Measurements from ENCODE around the gene RECQL.

Gene RECQL

GRCh38 chr12:21501258-21502163 is at the start of gene RECQL, which contains the start of gene GOLT1B:
RECQL (minus strand) TSS chr12:21501635; CDS start chr12:21499570, 2,065 bp downstream.
GOLT1B (plus strand) TSS chr12:21501789; CDS start chr12:21501924, 135 bp downstream.
- Mint-ChIP-seq H3K4me1 (peaks cover 44% of the 10 kb centered on the region), H3K27me3 (no peaks in the 10 kb centered on the region)

GRCh38 chr12:21547437-21547836 is 46.0 kb upstream of the RECQL start:
- Mint-ChIP-seq H3K9me3 (no peaks in the 10 kb centered on the region), H3K27me3 (no peaks in the 10 kb centered on the region)

More at GRCh38 chr12:21501258-21502163, at the start of gene RECQL, which contains the start of gene GOLT1B:
- H3K27ac Mint-ChIP-seq, result no peak within 1 kb of the TSS
- no peaks in the 10 kb centered on the region for H3K9me3 Mint-ChIP-seq
- peaks cover 9% of the 10 kb centered on the region for H3K36me3 Mint-ChIP-seq
- no peak within 1 kb of the TSS for H3K4me3 Mint-ChIP-seq

GRCh38 chr12:21546716-21547115 is 45.3 kb upstream of the RECQL start:
- Mint-ChIP-seq H3K27me3 (no peaks in the 10 kb centered on the region), H3K9me3 (no peaks in the 10 kb centered on the region), H3K4me1 (peaks cover 4% of the 10 kb centered on the region), H3K4me3 (no peak overlapping the region), H3K36me3 (peaks cover 2% of the 10 kb centered on the region), H3K27ac (no peak overlapping the region)

More at GRCh38 chr12:21547437-21547836, 46.0 kb upstream of the RECQL start:
- peaks cover 4% of the 10 kb centered on the region for H3K4me1 Mint-ChIP-seq
- H3K36me3 Mint-ChIP-seq, result peaks cover 2% of the 10 kb centered on the region
- H3K4me3 Mint-ChIP-seq, result no peak overlapping the region
- no peak overlapping the region for H3K27ac Mint-ChIP-seq

GRCh38 chr12:21545557-21545956 is 44.1 kb upstream of the RECQL start:
- no peak overlapping the region for H3K4me3 Mint-ChIP-seq
- H3K9me3 Mint-ChIP-seq, result no peaks in the 10 kb centered on the region
- peaks cover 2% of the 10 kb centered on the region for H3K36me3 Mint-ChIP-seq
- peaks cover 4% of the 10 kb centered on the region for H3K4me1 Mint-ChIP-seq
- no peak overlapping the region for H3K27ac Mint-ChIP-seq
- no peaks in the 10 kb centered on the region for H3K27me3 Mint-ChIP-seq

GRCh38 chr12:21543151-21543550 is 41.7 kb upstream of the RECQL start:
- Mint-ChIP-seq H3K4me1 (peaks cover 4% of the 10 kb centered on the region), H3K4me3 (no peak overlapping the region), H3K9me3 (no peaks in the 10 kb centered on the region), H3K36me3 (peaks cover 2% of the 10 kb centered on the region), H3K27me3 (no peaks in the 10 kb centered on the region), H3K27ac (no peak overlapping the region)

- Mint-ChIP-seq H3K36me3 (peaks cover 2% of the 10 kb centered on the region), H3K27ac (no peak overlapping the region), H3K4me3 (no peak overlapping the region), H3K9me3 (no peaks in the 10 kb centered on the region), H3K4me1 (peaks cover under 1% of the 10 kb centered on the region), H3K27me3 (no peaks in the 10 kb centered on the region)
These were observed 41.0 kb upstream of the RECQL start for GRCh38 chr12:21542403-21542802.

GRCh38 chr12:21541773-21542172 is 40.3 kb upstream of the RECQL start:
- Mint-ChIP-seq H3K27me3 (no peaks in the 10 kb centered on the region), H3K36me3 (peaks cover 2% of the 10 kb centered on the region), H3K4me3 (no peak overlapping the region), H3K4me1 (no peaks in the 10 kb centered on the region), H3K9me3 (no peaks in the 10 kb centered on the region), H3K27ac (no peak overlapping the region)

- Mint-ChIP-seq H3K9me3 (no peaks in the 10 kb centered on the region), H3K4me1 (no peaks in the 10 kb centered on the region), H3K27me3 (no peaks in the 10 kb centered on the region), H3K27ac (no peak overlapping the region), H3K36me3 (peaks cover 2% of the 10 kb centered on the region), H3K4me3 (no peak overlapping the region)
These were observed 38.4 kb upstream of the RECQL start for GRCh38 chr12:21539797-21540196.

- no peaks in the 10 kb centered on the region for H3K4me1 Mint-ChIP-seq
- no peak overlapping the region for H3K4me3 Mint-ChIP-seq
- no peaks in the 10 kb centered on the region for H3K27me3 Mint-ChIP-seq
- H3K36me3 Mint-ChIP-seq, result no peaks in the 10 kb centered on the region
- H3K9me3 Mint-ChIP-seq, result no peaks in the 10 kb centered on the region
- H3K27ac Mint-ChIP-seq, result no peak overlapping the region
These were observed 36.7 kb upstream of the RECQL start for GRCh38 chr12:21538061-21538653.

- peaks cover 19% of the 10 kb centered on the region for H3K27me3 Mint-ChIP-seq
- H3K4me1 Mint-ChIP-seq, result peaks cover 14% of the 10 kb centered on the region
- H3K9me3 Mint-ChIP-seq, result peaks cover 8% of the 10 kb centered on the region
- no peak overlapping the region for H3K27ac Mint-ChIP-seq
- H3K36me3 Mint-ChIP-seq, result peaks cover 2% of the 10 kb centered on the region
- H3K4me3 Mint-ChIP-seq, result no peak overlapping the region
These were observed 28.0 kb upstream of the RECQL start for GRCh38 chr12:21529456-21529855.

- peaks cover 19% of the 10 kb centered on the region for H3K27me3 Mint-ChIP-seq
- peaks cover 2% of the 10 kb centered on the region for H3K36me3 Mint-ChIP-seq
- H3K4me1 Mint-ChIP-seq, result peaks cover 14% of the 10 kb centered on the region
- H3K4me3 Mint-ChIP-seq, result peak overlapping the region; percentile 78
- no peak overlapping the region for H3K27ac Mint-ChIP-seq
- H3K9me3 Mint-ChIP-seq, result peaks cover 9% of the 10 kb centered on the region
These were observed 27.5 kb upstream of the RECQL start for GRCh38 chr12:21528953-21529352.

- peaks cover 2% of the 10 kb centered on the region for H3K36me3 Mint-ChIP-seq
- peaks cover 9% of the 10 kb centered on the region for H3K9me3 Mint-ChIP-seq
- H3K27me3 Mint-ChIP-seq, result peaks cover 19% of the 10 kb centered on the region
- H3K27ac Mint-ChIP-seq, result no peak overlapping the region
- peaks cover 14% of the 10 kb centered on the region for H3K4me1 Mint-ChIP-seq
- H3K4me3 Mint-ChIP-seq, result peak overlapping the region; percentile 82
These were observed 26.2 kb upstream of the RECQL start for GRCh38 chr12:21527451-21528180.

GRCh38 chr12:21526721-21527345 is 25.4 kb upstream of the RECQL start:
- no peak overlapping the region for H3K27ac Mint-ChIP-seq
- peaks cover 2% of the 10 kb centered on the region for H3K36me3 Mint-ChIP-seq
- peaks cover 19% of the 10 kb centered on the region for H3K27me3 Mint-ChIP-seq
- peaks cover 14% of the 10 kb centered on the region for H3K4me1 Mint-ChIP-seq
- peak overlapping the region; percentile 84 for H3K4me3 Mint-ChIP-seq
- peaks cover 9% of the 10 kb centered on the region for H3K9me3 Mint-ChIP-seq

- peaks cover 9% of the 10 kb centered on the region for H3K9me3 Mint-ChIP-seq
- H3K4me3 Mint-ChIP-seq, result peak within 1 kb of the TSS; percentile 84
These were observed 24.6 kb upstream of the RECQL start, which contains the start of gene SPX for GRCh38 chr12:21526053-21526452. SPX (plus strand) TSS chr12:21526296; CDS start chr12:21526473, 177 bp downstream.

GRCh38 chr12:21523148-21523547 is 21.7 kb upstream of the RECQL start:
- H3K36me3 Mint-ChIP-seq, result peaks cover 3% of the 10 kb centered on the region
- no peak overlapping the region for H3K4me3 Mint-ChIP-seq
- H3K9me3 Mint-ChIP-seq, result peaks cover 9% of the 10 kb centered on the region
- H3K4me1 Mint-ChIP-seq, result peaks cover 7% of the 10 kb centered on the region
- H3K27me3 Mint-ChIP-seq, result peaks cover 3% of the 10 kb centered on the region
- H3K27ac Mint-ChIP-seq, result no peak overlapping the region

More at GRCh38 chr12:21526053-21526452, 24.6 kb upstream of the RECQL start, which contains the start of gene SPX:
- H3K27me3 Mint-ChIP-seq, result peaks cover 18% of the 10 kb centered on the region
- peaks cover 2% of the 10 kb centered on the region for H3K36me3 Mint-ChIP-seq
- H3K27ac Mint-ChIP-seq, result no peak within 1 kb of the TSS
- peaks cover 14% of the 10 kb centered on the region for H3K4me1 Mint-ChIP-seq
